ENCODE measurements around the gene UACA. TPM values are rescaled to one million over a fixed set of nuclear protein-coding genes. Genes with fewer than 3 reads are reported as not detected.
"Not testable (repeated sequence)": the region's sequence is repeated elsewhere in the genome, so short reads cannot be mapped to it uniquely, and the experiment has no call there.

Gene UACA
- total RNA-seq: 78.0 TPM
- long read RNA-seq, full-length matches to known transcripts: 15 of 94 reads
- long read RNA-seq, partial matches to known transcripts: 64 of 94 reads
- long read RNA-seq, other reads (novel, unspliced or antisense): 15 of 94 reads

GRCh38 chr15:70763120-70763949, at the start of gene UACA:
UACA (minus strand) TSS chr15:70763558; CDS start chr15:70763407, 151 bp downstream.
- intact Hi-C loops (cut with DNase I): loop anchor here (5.0 kb wide), 1 partner anchor 34 kb away; no protein-coding TSS in a partner anchor
- peak; percentile 97 for DNase-seq (ENCODE audit: low spot score)

- DNase-seq (ENCODE audit: low spot score): no peak
- intact Hi-C loops (cut with DNase I): loop anchor here (10.0 kb wide), 1 partner anchor 238 kb away; no protein-coding TSS in a partner anchor
These were observed 49.5 kb upstream of the UACA start for GRCh38 chr15:70812827-70813364.

GRCh38 chr15:70810916-70811578, 47.7 kb upstream of the UACA start:
- no peak for DNase-seq (ENCODE audit: low spot score)
- intact Hi-C loops (cut with DNase I): loop anchor here (1.0 to 10.0 kb wide), 2 partner anchors 132 to 236 kb away; no protein-coding TSS in a partner anchor

GRCh38 chr15:70806992-70807712, 43.8 kb upstream of the UACA start:
- no peak for DNase-seq (ENCODE audit: low spot score)
- intact Hi-C loops (cut with DNase I): no loop called here

GRCh38 chr15:70804388-70804787, 41.0 kb upstream of the UACA start:
- intact Hi-C loops (cut with DNase I); DNase-seq (ENCODE audit: low spot score): not testable (repeated sequence)

- intact Hi-C loops (cut with DNase I): no loop called here
- DNase-seq (ENCODE audit: low spot score): no peak
These were observed 39.3 kb upstream of the UACA start for GRCh38 chr15:70802629-70803028.

GRCh38 chr15:70801109-70801508, 37.8 kb upstream of the UACA start:
- no peak for DNase-seq (ENCODE audit: low spot score)

GRCh38 chr15:70799667-70800450, 36.5 kb upstream of the UACA start:
- no peak for DNase-seq (ENCODE audit: low spot score)
- intact Hi-C loops (cut with DNase I): loop anchor here (5.0 kb wide), 1 partner anchor 38 kb away; the partner anchor contains the start of gene UACA

More at GRCh38 chr15:70801109-70801508, 37.8 kb upstream of the UACA start:
- intact Hi-C loops (cut with DNase I): no loop called here

GRCh38 chr15:70797464-70797863, 34.1 kb upstream of the UACA start:
- no peak for DNase-seq (ENCODE audit: low spot score)
- intact Hi-C loops (cut with DNase I): loop anchor here (5.0 kb wide), 1 partner anchor 35 kb away; the partner anchor contains the start of gene UACA

GRCh38 chr15:70796516-70797310, 33.4 kb upstream of the UACA start:
- no peak for DNase-seq (ENCODE audit: low spot score)
- intact Hi-C loops (cut with DNase I): loop anchor here (5.0 kb wide), 1 partner anchor 34 kb away; the partner anchor contains the start of gene UACA

- no peak for DNase-seq (ENCODE audit: low spot score)
- intact Hi-C loops (cut with DNase I): loop anchor here (5.0 kb wide), 1 partner anchor 33 kb away; the partner anchor contains the start of gene UACA
These were observed 31.9 kb upstream of the UACA start for GRCh38 chr15:70795311-70795665.

- no peak for DNase-seq (ENCODE audit: low spot score)
- intact Hi-C loops (cut with DNase I): loop anchor here (5.0 kb wide), 1 partner anchor 32 kb away; the partner anchor contains the start of gene UACA
These were observed 31.4 kb upstream of the UACA start for GRCh38 chr15:70794596-70795310.

GRCh38 chr15:70793694-70794093, 30.3 kb upstream of the UACA start:
- no peak for DNase-seq (ENCODE audit: low spot score)
- intact Hi-C loops (cut with DNase I): no loop called here

- DNase-seq (ENCODE audit: low spot score): no peak
- intact Hi-C loops (cut with DNase I): no loop called here
These were observed 28.8 kb upstream of the UACA start for GRCh38 chr15:70792171-70792573.

- no peak for DNase-seq (ENCODE audit: low spot score)
- intact Hi-C loops (cut with DNase I): no loop called here
These were observed 27.9 kb upstream of the UACA start for GRCh38 chr15:70791259-70791658.

- intact Hi-C loops (cut with DNase I): no loop called here
- DNase-seq (ENCODE audit: low spot score): no peak
These were observed 25.9 kb upstream of the UACA start for GRCh38 chr15:70789213-70789612.

Measured in cardiac septum (tissue), 1 donor.